Smooth muscle cell (in vitro differentiated cells): ENCODE measurements around the gene STK4. TPM values are rescaled to one million over a fixed set of nuclear protein-coding genes. Genes with fewer than 3 reads are reported as not detected.

ENCODE experiments used
- DNase-seq: peaks from one replicate; lab custom pipeline; 2025; ENCODE audit not compliant: unreplicated experiment; lab: John Stamatoyannopoulos, UW
- H2AFZ ChIP-seq: fragments of 200-600 bp; sonication (generic); 2 replicates; pipeline ENCODE4 v1.6.0; 2016; ENCODE audit warnings: antibody characterized with exemption, low read depth, mild to moderate bottlenecking
- H3F3A ChIP-seq: fragments of 200-600 bp; sonication (generic); 2 replicates; pipeline ENCODE4 v1.6.0; 2017; ENCODE audit warnings: antibody characterized with exemption, low read depth
- H3K27ac ChIP-seq: fragments of 200-600 bp; sonication (generic); 2 replicates; pipeline ENCODE4 v1.5.1; 2016; ENCODE audit warnings: low read depth, mild to moderate bottlenecking
- H3K27me3 ChIP-seq: fragments of 200-600 bp; sonication (generic); 2 replicates; pipeline ENCODE4 v1.6.1; 2016; ENCODE audit warnings: low read depth, mild to moderate bottlenecking
- H3K36me3 ChIP-seq: fragments of 200-600 bp; sonication (generic); 2 replicates; pipeline ENCODE4 v1.5.1; 2016; ENCODE audit warnings: low read depth
- H3K4me1 ChIP-seq: fragments of 200-600 bp; sonication (generic); 2 replicates; pipeline ENCODE4 v1.5.1; 2016; ENCODE audit warnings: low read depth
- H3K4me2 ChIP-seq: fragments of 200-600 bp; sonication (generic); 2 replicates; pipeline ENCODE4 v1.6.0; 2016; ENCODE audit warnings: mild to moderate bottlenecking
- H3K4me3 ChIP-seq: fragments of 200-600 bp; sonication (generic); 2 replicates; pipeline ENCODE4 v1.5.1; 2016; ENCODE audit warnings: mild to moderate bottlenecking
- H3K79me2 ChIP-seq: fragments of 200-600 bp; sonication (generic); 2 replicates; pipeline ENCODE4 v1.6.0; 2016; ENCODE audit warnings: low read depth, mild to moderate bottlenecking
- H3K9ac ChIP-seq: fragments of 200-600 bp; sonication (generic); 2 replicates; pipeline ENCODE4 v1.6.0; 2016; ENCODE audit warnings: low read depth
- H3K9me3 ChIP-seq: fragments of 200-600 bp; sonication (generic); replicated peaks from 2 replicates; pipeline ENCODE4 v1.5.1; 2016; ENCODE audit warnings: low read depth
- H4K20me1 ChIP-seq: fragments of 200-600 bp; sonication (generic); 2 replicates; pipeline ENCODE4 v1.6.0; 2016; ENCODE audit warnings: low read depth
- CTCF ChIP-seq: fragments of 200-600 bp; sonication (generic); IDR thresholded peaks from 2 replicates; pipeline ENCODE4 v1.5.1; 2017; ENCODE audit warnings: borderline replicate concordance, mild to moderate bottlenecking, antibody characterized with exemption; ENCODE audit not compliant: insufficient read depth, poor library complexity, severe bottlenecking
- WGBS: methylation state at CpG from one replicate; pipeline ENCODE4 v1.1.7; 2016; ENCODE audit warnings: low lambda C conversion rate; 5-methylcytosine and 5-hydroxymethylcytosine counted together
- polyA plus RNA-seq: library from polyadenylated mRNA; unstranded; fragments of >200 nt; fragmentation: Nextera tagmentation; extraction: Ambion mirVana; gene quantifications from 2 replicates; pipeline ENCODE4 v1.2.1, GENCODE V29; 2016
- total RNA-seq: library from RNA; depleted of rRNA; stranded (reverse); fragments of >200 nt; gene quantifications from 2 replicates; pipeline ENCODE4 v1.2.3, GENCODE V29; 2014

The STK4 gene
- total and polyA plus RNA-seq, 2 experiments from 2014 or later, result 16.8 to 33.5 TPM

- no peaks in the 10 kb centered on the region for H3K79me2 ChIP-seq
- DNase-seq, result no peak
- H3K9me3 ChIP-seq, result no peaks in the 10 kb centered on the region
- peaks cover 8% of the 10 kb centered on the region for H3K36me3 ChIP-seq
- H4K20me1 ChIP-seq, result peaks cover 4% of the 10 kb centered on the region
- H3K4me1 ChIP-seq, result no peaks in the 10 kb centered on the region
- H3K27ac ChIP-seq, result no peak overlapping the region
- WGBS, result 100% methylated on average over 1 of the region's 1 CpG
- no peak overlapping the region for H3K4me2 ChIP-seq
- no peak overlapping the region for H3K9ac ChIP-seq
- no peak overlapping the region for H2AFZ ChIP-seq
- H3F3A ChIP-seq, result no peaks in the 10 kb centered on the region
- H3K4me3 ChIP-seq, result no peak overlapping the region
- TF ChIP-seq CTCF, result no peak
- no peaks in the 10 kb centered on the region for H3K27me3 ChIP-seq
These were observed 15.9 kb upstream of the STK4 start for GRCh38 chr20:44950368-44950767.

- Histone ChIP-seq H3K4me2 (no peak overlapping the region), H4K20me1 (peaks cover 11% of the 10 kb centered on the region), H3F3A (no peaks in the 10 kb centered on the region), H3K4me3 (no peak overlapping the region), H2AFZ (no peak overlapping the region), H3K4me1 (no peaks in the 10 kb centered on the region), H3K27ac (no peak overlapping the region), H3K27me3 (no peaks in the 10 kb centered on the region), H3K9ac (no peak overlapping the region), H3K9me3 (no peaks in the 10 kb centered on the region), H3K79me2 (peaks cover 11% of the 10 kb centered on the region), H3K36me3 (peaks cover 8% of the 10 kb centered on the region)
- 89% methylated on average over 1 of the region's 1 CpG for WGBS
- DNase-seq, result no peak
- no peak for TF ChIP-seq CTCF
These were observed 13.6 kb upstream of the STK4 start for GRCh38 chr20:44952731-44953130.

- H3K79me2 ChIP-seq, result peaks cover 24% of the 10 kb centered on the region
These were observed 12.1 kb upstream of the STK4 start for GRCh38 chr20:44954211-44954610.

More at GRCh38 chr20:44954211-44954610, 12.1 kb upstream of the STK4 start:
- no peaks in the 10 kb centered on the region for H3K9me3 ChIP-seq
- H3F3A ChIP-seq, result no peaks in the 10 kb centered on the region
- H3K36me3 ChIP-seq, result peaks cover 8% of the 10 kb centered on the region
- no peak for TF ChIP-seq CTCF
- no peak overlapping the region for H3K9ac ChIP-seq
- no peak for DNase-seq
- no peak overlapping the region for H2AFZ ChIP-seq
- no peak overlapping the region for H3K4me2 ChIP-seq
- H3K27me3 ChIP-seq, result no peaks in the 10 kb centered on the region
- H4K20me1 ChIP-seq, result peaks cover 21% of the 10 kb centered on the region
- peaks cover 12% of the 10 kb centered on the region for H3K4me1 ChIP-seq
- WGBS, result 78% methylated on average over 5 of the region's 5 CpGs
- H3K27ac ChIP-seq, result peak overlapping the region; percentile 48
- H3K4me3 ChIP-seq, result no peak overlapping the region
